Upper lobe of left lung (tissue), 6 donors: ENCODE measurements around the gene ZNF282. TPM values are rescaled to one million over a fixed set of nuclear protein-coding genes. Genes with fewer than 3 reads are reported as not detected.

Source experiments
- ATAC-seq, 2 donors: fragments of 200-7000 bp; cut with Tn5 transposase; one replicate each; pipeline ENCODE4 v1.9.1; 2022; ENCODE audit warnings: mild to moderate bottlenecking in 2 of 2, moderate library complexity in 2 of 2; ENCODE audit not compliant: low FRiP score in 2 of 2
- DNase-seq, 2 donors: peaks; one replicate each; pipeline ENCODE4 v3.0.0-alpha.2; 2019 to 2020
- H3K27ac ChIP-seq, 4 donors: fragments of 200-600 bp; sonication (generic); one replicate each; pipeline ENCODE4 v1.5.1; 2016 to 2019
- H3K27me3 ChIP-seq, 4 donors: fragments of 200-600 bp; sonication (generic); one replicate each; pipeline ENCODE4 v1.5.1; 2017 to 2019
- H3K36me3 ChIP-seq, 4 donors: fragments of 200-600 bp; sonication (generic); one replicate each; pipeline ENCODE4 v1.5.1; 2016 to 2019
- H3K4me1 ChIP-seq, 4 donors: fragments of 200-600 bp; sonication (generic); one replicate each; pipeline ENCODE4 v1.5.1; 2018 to 2019
- H3K4me3 ChIP-seq, 4 donors: fragments of 200-600 bp; sonication (generic); one replicate each; pipeline ENCODE4 v1.5.1; 2017 to 2019; ENCODE audit warnings: mild to moderate bottlenecking in 2 of 4, moderate library complexity in 1 of 4
- H3K9me3 ChIP-seq, 4 donors: fragments of 200-600 bp; sonication (generic); one replicate each; pipeline ENCODE4 v1.5.1; 2018 to 2019
- CTCF ChIP-seq, 6 experiments: fragments of 450-650 bp in 4 of 6; fragments of 200-600 bp in 2 of 6; sonication (generic) in 2 of 6; IDR thresholded peaks; one replicate each; pipeline ENCODE4 v1.5.1; 2016 to 2019; ENCODE audit warnings: antibody characterized with exemption in 6 of 6
- EP300 ChIP-seq, 4 donors: sonication (generic); formaldehyde crosslinking; IDR thresholded peaks; one replicate each; pipeline ENCODE4 v1.5.1; 2017; ENCODE audit warnings: antibody characterized with exemption in 4 of 4, control low read depth in 2 of 4
- POLR2A ChIP-seq, 4 donors: fragments of 450-650 bp; IDR thresholded peaks; one replicate each; pipeline ENCODE4 v1.5.1; 2016 to 2017; ENCODE audit warnings: antibody characterized with exemption in 4 of 4, mild to moderate bottlenecking in 2 of 4
- POLR2AphosphoS5 ChIP-seq, 2 donors: sonication (generic); formaldehyde crosslinking; IDR thresholded peaks; one replicate each; pipeline ENCODE4 v1.5.1; 2017; ENCODE audit warnings: antibody characterized with exemption in 2 of 2
- whole genome bisulfite sequencing, 2 donors: methylation state at CpG; one replicate each; pipeline ENCODE4 v1.1.5; 2017 to 2018; 5-methylcytosine and 5-hydroxymethylcytosine counted together
- total RNA-seq, 6 donors: library from RNA; depleted of rRNA in 4 of 6; stranded (reverse); fragments of >200 nt in 4 of 6; gene quantifications; one replicate each; pipeline versions ENCODE4 v1.1.0 to v1.2.1, GENCODE V29; 2016 to 2021
- donor health status: DM: no; HTN: no; CAD: no; lungs with moderate emphysema.
- donor health status: DM: no; HTN: yes; CAD: no; lungs with severe emphysema.

The ZNF282 gene
- total RNA-seq, 6 donors from 2014 or later: 20.7 to 35.6 (median 26.7) TPM

GRCh38 chr7:149218469-149219420, 23.4 kb downstream of the ZNF282 start:
- Histone ChIP-seq H3K36me3 (peaks cover under 1 to 96% (median 74%) of the 10 kb centered on the region in 4 donors), H3K9me3 (no peaks in the 10 kb centered on the region), H3K4me1 (no peaks in the 10 kb centered on the region)

GRCh38 chr7:149220534-149220933, 25.2 kb downstream of the ZNF282 start:
- Histone ChIP-seq H3K9me3 (no peaks in the 10 kb centered on the region), H3K27me3 (no peaks in the 10 kb centered on the region), H3K36me3 (peaks cover 0 to 94% (median 74%) of the 10 kb centered on the region in 4 donors), H3K4me1 (no peaks in the 10 kb centered on the region), H3K4me3 (no peak overlapping the region), H3K27ac (no peak overlapping the region)
- DNase-seq: no peak
- ATAC-seq: no peak
- TF ChIP-seq EP300 (IDR thresholded peaks at IDR 0.05) (no peak), POLR2A (IDR thresholded peaks at IDR 0.05) (no peak), POLR2AphosphoS5 (IDR thresholded peaks at IDR 0.05) (no peak), CTCF (IDR thresholded peaks at IDR 0.05) (no peak)
- WGBS, 2 donors: 76 to 78% methylated on average over 6 of the region's 6 CpGs

More at GRCh38 chr7:149218469-149219420, 23.4 kb downstream of the ZNF282 start:
- no peaks in the 10 kb centered on the region for H3K27me3 ChIP-seq
- no peak overlapping the region for H3K4me3 ChIP-seq
- no peak for ATAC-seq
- no peak overlapping the region for H3K27ac ChIP-seq
- DNase-seq: no peak
- 89 to 96% methylated on average over 10 of the region's 10 CpGs for WGBS, 2 donors
- TF ChIP-seq EP300 (IDR thresholded peaks at IDR 0.05) (no peak), CTCF (IDR thresholded peaks at IDR 0.05) (no peak), POLR2AphosphoS5 (IDR thresholded peaks at IDR 0.05) (no peak), POLR2A (IDR thresholded peaks at IDR 0.05) (no peak)

GRCh38 chr7:149223176-149223575, 27.8 kb downstream of the ZNF282 start:
- WGBS, 2 donors: 97 to 99% methylated on average over 8 of the region's 8 CpGs
- H3K9me3 ChIP-seq: no peaks in the 10 kb centered on the region
- H3K27ac ChIP-seq: no peak overlapping the region
- no peak for ATAC-seq
- H3K4me3 ChIP-seq: no peak overlapping the region
- TF ChIP-seq CTCF (IDR thresholded peaks at IDR 0.05) (no peak), EP300 (IDR thresholded peaks at IDR 0.05) (no peak), POLR2AphosphoS5 (IDR thresholded peaks at IDR 0.05) (no peak), POLR2A (IDR thresholded peaks at IDR 0.05) (no peak)
- no peak for DNase-seq
- no peaks in the 10 kb centered on the region for H3K27me3 ChIP-seq
- no peaks in the 10 kb centered on the region for H3K4me1 ChIP-seq
- H3K36me3 ChIP-seq: peaks cover 0 to 74% (median 55%) of the 10 kb centered on the region in 4 donors

- Histone ChIP-seq H3K4me3 (no peak overlapping the region), H3K9me3 (no peaks in the 10 kb centered on the region), H3K27me3 (no peaks in the 10 kb centered on the region), H3K36me3 (peaks cover 0 to 68% (median 54%) of the 10 kb centered on the region in 4 donors), H3K4me1 (no peaks in the 10 kb centered on the region), H3K27ac (no peak overlapping the region)
- TF ChIP-seq POLR2A (IDR thresholded peaks at IDR 0.05): no peak
- no peak for TF ChIP-seq EP300 (IDR thresholded peaks at IDR 0.05)
- TF ChIP-seq POLR2AphosphoS5 (IDR thresholded peaks at IDR 0.05): no peak
- no peak for TF ChIP-seq CTCF (IDR thresholded peaks at IDR 0.05)
- ATAC-seq: no peak
- peak in 1 of 2 donors; percentile 65 for DNase-seq
- WGBS, 2 donors: 99 to 100% methylated on average over 1 to 23 of the region's 39 CpGs
These were observed 28.4 kb downstream of the ZNF282 start for GRCh38 chr7:149223761-149224160.
